ENCODE results near the gene DNAJC7. TPM values are rescaled to one million over a fixed set of nuclear protein-coding genes. Genes with fewer than 3 reads are reported as not detected.

DNAJC7 gene
- total and polyA plus RNA-seq, 9 of the 15 experiments (the other 6 are each of a cell fraction or from before 2014, with no cell fraction given) = 85.8 to 262 (median 157) TPM

GRCh38 chr17:42055496-42055895 lies 38.3 kb upstream of the DNAJC7 start:
- no peaks in the 10 kb centered on the region for H3K9me3 ChIP-seq (replicated peaks; ENCODE audit: control insufficient read depth, insufficient read depth, low read depth, low read length)
- no TSS peak for BruUV-seq (replicated peaks)
- H4K20me1 ChIP-seq (replicated peaks; ENCODE audit: control insufficient read depth, insufficient read depth, low read length) = no peaks in the 10 kb centered on the region
- H3K4me3 ChIP-seq = no peak overlapping the region
- DNase-seq (ENCODE audit: extremely low read depth in 1 of 4, low spot score in 3 of 4) (peak in 3 of 4 experiments; percentile 20 to 31 (median 25)), ATAC-seq (no peak), FAIRE-seq (peak; percentile 32)
- no peak overlapping the region for H3K9ac ChIP-seq (ENCODE audit: insufficient read depth in 1 of 2, low read depth in 2 of 2, low read length in 2 of 2)
- WGBS (ENCODE audit: insufficient coverage, low coverage, missing lambda C conversion rate) = 2% methylated on average over 6 of the region's 6 CpGs
- peaks cover 3 to 12% of the 10 kb centered on the region in 2 experiments; a peak in 3 of 5 replicates for H3K4me1 ChIP-seq (replicated peaks in 1 of 2; ENCODE audit: control insufficient read depth in 2 of 2, insufficient read depth in 2 of 2, low read length in 2 of 2)
- ChIA-PET CTCF (ENCODE audit: low intra/inter-chr PET ratio) (no interaction called here), POLR2A (interaction anchor here (0.6 to 1.5 kb wide), 5 partner anchors 10 to 37 kb away, joined by 3 to 5 read pairs (median 3); partner anchors contain the start of gene NKIRAS2)
- H3K27me3 ChIP-seq (ENCODE audit: control insufficient read depth in 2 of 2, insufficient read depth in 2 of 2, low read length in 2 of 2) = peaks cover 10 to 49% of the 10 kb centered on the region in 2 experiments; a peak in 4 of 5 replicates
- no peak overlapping the region for H2AFZ ChIP-seq (ENCODE audit: low read depth, low read length)
- intact Hi-C loops (cut with micrococcal nuclease) (no loop called here), in situ Hi-C loops (cut with MboI) (no loop called here)
- no peak overlapping the region for H3K4me2 ChIP-seq (ENCODE audit: insufficient read depth, low read length)
- no peaks in the 10 kb centered on the region for H3K36me3 ChIP-seq (ENCODE audit: control insufficient read depth, insufficient read depth, low read length)
- peaks cover 3% of the 10 kb centered on the region for H3K9me1 ChIP-seq (ENCODE audit: control insufficient read depth, insufficient read depth, low read length)
- no peak overlapping the region for H3K27ac ChIP-seq (ENCODE audit: extremely low read depth, low read depth, low read length)
- no peaks in the 10 kb centered on the region for H3K79me2 ChIP-seq (ENCODE audit: control insufficient read depth, insufficient read depth, low read length)
- TF ChIP-seq THAP12 (CRISPR knock-in tag; IDR thresholded peaks at IDR 0.05) = no peak
- TF ChIP-seq SMARCB1 (IDR thresholded peaks at IDR 0.05; ENCODE audit: insufficient read length, low read depth) = no peak
- no peak for TF ChIP-seq MEIS2 (IDR thresholded peaks at IDR 0.05; ENCODE audit: partially characterized antibody)
- TF ChIP-seq, protein P1, sequence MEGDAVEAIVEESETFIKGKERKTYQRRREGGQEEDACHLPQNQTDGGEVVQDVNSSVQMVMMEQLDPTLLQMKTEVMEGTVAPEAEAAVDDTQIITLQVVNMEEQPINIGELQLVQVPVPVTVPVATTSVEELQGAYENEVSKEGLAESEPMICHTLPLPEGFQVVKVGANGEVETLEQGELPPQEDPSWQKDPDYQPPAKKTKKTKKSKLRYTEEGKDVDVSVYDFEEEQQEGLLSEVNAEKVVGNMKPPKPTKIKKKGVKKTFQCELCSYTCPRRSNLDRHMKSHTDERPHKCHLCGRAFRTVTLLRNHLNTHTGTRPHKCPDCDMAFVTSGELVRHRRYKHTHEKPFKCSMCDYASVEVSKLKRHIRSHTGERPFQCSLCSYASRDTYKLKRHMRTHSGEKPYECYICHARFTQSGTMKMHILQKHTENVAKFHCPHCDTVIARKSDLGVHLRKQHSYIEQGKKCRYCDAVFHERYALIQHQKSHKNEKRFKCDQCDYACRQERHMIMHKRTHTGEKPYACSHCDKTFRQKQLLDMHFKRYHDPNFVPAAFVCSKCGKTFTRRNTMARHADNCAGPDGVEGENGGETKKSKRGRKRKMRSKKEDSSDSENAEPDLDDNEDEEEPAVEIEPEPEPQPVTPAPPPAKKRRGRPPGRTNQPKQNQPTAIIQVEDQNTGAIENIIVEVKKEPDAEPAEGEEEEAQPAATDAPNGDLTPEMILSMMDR (IDR thresholded peaks at IDR 0.05 in 2 of 3, conservative IDR thresholded peaks at IDR 0.05 in 1 of 3; ENCODE audit: insufficient read depth in 2 of 3, low read depth in 1 of 3, low read length in 3 of 3) = no peak
- no peak for TF ChIP-seq ZNF324 (CRISPR knock-in tag; IDR thresholded peaks at IDR 0.05)
- TF ChIP-seq HCFC1 (IDR thresholded peaks at IDR 0.05; ENCODE audit: low read depth, low read length) = no peak
- TF ChIP-seq, protein P2, sequence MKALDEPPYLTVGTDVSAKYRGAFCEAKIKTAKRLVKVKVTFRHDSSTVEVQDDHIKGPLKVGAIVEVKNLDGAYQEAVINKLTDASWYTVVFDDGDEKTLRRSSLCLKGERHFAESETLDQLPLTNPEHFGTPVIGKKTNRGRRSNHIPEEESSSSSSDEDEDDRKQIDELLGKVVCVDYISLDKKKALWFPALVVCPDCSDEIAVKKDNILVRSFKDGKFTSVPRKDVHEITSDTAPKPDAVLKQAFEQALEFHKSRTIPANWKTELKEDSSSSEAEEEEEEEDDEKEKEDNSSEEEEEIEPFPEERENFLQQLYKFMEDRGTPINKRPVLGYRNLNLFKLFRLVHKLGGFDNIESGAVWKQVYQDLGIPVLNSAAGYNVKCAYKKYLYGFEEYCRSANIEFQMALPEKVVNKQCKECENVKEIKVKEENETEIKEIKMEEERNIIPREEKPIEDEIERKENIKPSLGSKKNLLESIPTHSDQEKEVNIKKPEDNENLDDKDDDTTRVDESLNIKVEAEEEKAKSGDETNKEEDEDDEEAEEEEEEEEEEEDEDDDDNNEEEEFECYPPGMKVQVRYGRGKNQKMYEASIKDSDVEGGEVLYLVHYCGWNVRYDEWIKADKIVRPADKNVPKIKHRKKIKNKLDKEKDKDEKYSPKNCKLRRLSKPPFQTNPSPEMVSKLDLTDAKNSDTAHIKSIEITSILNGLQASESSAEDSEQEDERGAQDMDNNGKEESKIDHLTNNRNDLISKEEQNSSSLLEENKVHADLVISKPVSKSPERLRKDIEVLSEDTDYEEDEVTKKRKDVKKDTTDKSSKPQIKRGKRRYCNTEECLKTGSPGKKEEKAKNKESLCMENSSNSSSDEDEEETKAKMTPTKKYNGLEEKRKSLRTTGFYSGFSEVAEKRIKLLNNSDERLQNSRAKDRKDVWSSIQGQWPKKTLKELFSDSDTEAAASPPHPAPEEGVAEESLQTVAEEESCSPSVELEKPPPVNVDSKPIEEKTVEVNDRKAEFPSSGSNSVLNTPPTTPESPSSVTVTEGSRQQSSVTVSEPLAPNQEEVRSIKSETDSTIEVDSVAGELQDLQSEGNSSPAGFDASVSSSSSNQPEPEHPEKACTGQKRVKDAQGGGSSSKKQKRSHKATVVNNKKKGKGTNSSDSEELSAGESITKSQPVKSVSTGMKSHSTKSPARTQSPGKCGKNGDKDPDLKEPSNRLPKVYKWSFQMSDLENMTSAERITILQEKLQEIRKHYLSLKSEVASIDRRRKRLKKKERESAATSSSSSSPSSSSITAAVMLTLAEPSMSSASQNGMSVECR (CRISPR knock-in tag; IDR thresholded peaks at IDR 0.05) = no peak
- TF ChIP-seq, protein P3, sequence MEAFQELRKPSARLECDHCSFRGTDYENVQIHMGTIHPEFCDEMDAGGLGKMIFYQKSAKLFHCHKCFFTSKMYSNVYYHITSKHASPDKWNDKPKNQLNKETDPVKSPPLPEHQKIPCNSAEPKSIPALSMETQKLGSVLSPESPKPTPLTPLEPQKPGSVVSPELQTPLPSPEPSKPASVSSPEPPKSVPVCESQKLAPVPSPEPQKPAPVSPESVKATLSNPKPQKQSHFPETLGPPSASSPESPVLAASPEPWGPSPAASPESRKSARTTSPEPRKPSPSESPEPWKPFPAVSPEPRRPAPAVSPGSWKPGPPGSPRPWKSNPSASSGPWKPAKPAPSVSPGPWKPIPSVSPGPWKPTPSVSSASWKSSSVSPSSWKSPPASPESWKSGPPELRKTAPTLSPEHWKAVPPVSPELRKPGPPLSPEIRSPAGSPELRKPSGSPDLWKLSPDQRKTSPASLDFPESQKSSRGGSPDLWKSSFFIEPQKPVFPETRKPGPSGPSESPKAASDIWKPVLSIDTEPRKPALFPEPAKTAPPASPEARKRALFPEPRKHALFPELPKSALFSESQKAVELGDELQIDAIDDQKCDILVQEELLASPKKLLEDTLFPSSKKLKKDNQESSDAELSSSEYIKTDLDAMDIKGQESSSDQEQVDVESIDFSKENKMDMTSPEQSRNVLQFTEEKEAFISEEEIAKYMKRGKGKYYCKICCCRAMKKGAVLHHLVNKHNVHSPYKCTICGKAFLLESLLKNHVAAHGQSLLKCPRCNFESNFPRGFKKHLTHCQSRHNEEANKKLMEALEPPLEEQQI (IDR thresholded peaks at IDR 0.05) = no peak
- no peak for TF ChIP-seq ZNF785 (CRISPR knock-in tag; IDR thresholded peaks at IDR 0.05)
- no peak for TF ChIP-seq NCOA4 (IDR thresholded peaks at IDR 0.05; ENCODE audit: partially characterized antibody)
- no peak for TF ChIP-seq PTRF (tag; IDR thresholded peaks at IDR 0.05)
